RWPE2 (cell line): ENCODE measurements around the gene PLIN1.

Source experiments
- ATAC-seq: fragments of 200-7000 bp; cut with Tn5 transposase; 3 replicates; pipeline ENCODE4 v1.9.1; 2021; ENCODE audit warnings: low read depth
- DNase-seq: peaks from one replicate; pipeline ENCODE4 v3.0.0-alpha.2; 2020; ENCODE audit warnings: low spot score
- H3K27ac ChIP-seq: fragments of 450-650 bp; 2 replicates; pipeline ENCODE4 v1.5.1; 2017; ENCODE audit warnings: mild to moderate bottlenecking; ENCODE audit not compliant: poor library complexity, severe bottlenecking
- H3K27me3 ChIP-seq: fragments of 250-450 bp; sonication (Bioruptor Pico); 2 replicates; pipeline ENCODE4 v1.5.1; 2021; ENCODE audit warnings: mild to moderate bottlenecking, moderate library complexity; ENCODE audit not compliant: insufficient read depth, poor library complexity, severe bottlenecking
- H3K36me3 ChIP-seq: fragments of 250-450 bp; sonication (Bioruptor Pico); 2 replicates; pipeline ENCODE4 v1.5.1; 2020; ENCODE audit warnings: low read depth, mild to moderate bottlenecking, moderate library complexity
- H3K4me1 ChIP-seq: fragments of 250-450 bp; sonication (Bioruptor Pico); 2 replicates; pipeline ENCODE4 v1.5.1; 2021; ENCODE audit warnings: mild to moderate bottlenecking, moderate library complexity; ENCODE audit not compliant: insufficient read depth, poor library complexity, severe bottlenecking
- H3K4me3 ChIP-seq: fragments of 250-450 bp; sonication (Bioruptor Pico); 2 replicates; pipeline ENCODE4 v1.5.1; 2021; ENCODE audit warnings: mild to moderate bottlenecking, moderate library complexity; ENCODE audit not compliant: severe bottlenecking
- H3K9me3 ChIP-seq: fragments of 250-450 bp; sonication (Bioruptor Pico); 2 replicates; pipeline ENCODE4 v1.5.1; 2021; ENCODE audit warnings: mild to moderate bottlenecking, moderate library complexity; ENCODE audit not compliant: severe bottlenecking
- CTCF ChIP-seq: fragments of 450-650 bp; IDR thresholded peaks from one replicate; pipeline ENCODE4 v1.5.1; 2017; ENCODE audit warnings: mild to moderate bottlenecking, moderate library complexity; ENCODE audit not compliant: poor library complexity, severe bottlenecking

Gene PLIN1

GRCh38 chr15:89632563-89633430, 46.4 kb downstream of the PLIN1 start:
- no peak for TF ChIP-seq CTCF
- H3K4me1 ChIP-seq, result no peaks in the 10 kb centered on the region
- ATAC-seq (no peak), DNase-seq (no peak)
- peaks cover 2% of the 10 kb centered on the region for H3K9me3 ChIP-seq
- H3K4me3 ChIP-seq, result no peak overlapping the region
- H3K27me3 ChIP-seq, result no peaks in the 10 kb centered on the region
- no peak overlapping the region for H3K27ac ChIP-seq
- H3K36me3 ChIP-seq, result peaks cover 58% of the 10 kb centered on the region

- no peak for TF ChIP-seq CTCF
- Histone ChIP-seq H3K4me3 (no peak overlapping the region), H3K27me3 (no peaks in the 10 kb centered on the region), H3K27ac (no peak overlapping the region), H3K9me3 (no peaks in the 10 kb centered on the region), H3K4me1 (no peaks in the 10 kb centered on the region), H3K36me3 (peaks cover 67% of the 10 kb centered on the region)
- DNase-seq, result no peak
- peak; percentile 6; the same call in 2 of the 3 replicates for ATAC-seq
These were observed 47.3 kb downstream of the PLIN1 start for GRCh38 chr15:89631902-89632264.

GRCh38 chr15:89630974-89631901, 47.9 kb downstream of the PLIN1 start:
- Histone ChIP-seq H3K4me3 (no peak overlapping the region), H3K36me3 (peaks cover 73% of the 10 kb centered on the region), H3K4me1 (no peaks in the 10 kb centered on the region), H3K9me3 (no peaks in the 10 kb centered on the region), H3K27me3 (no peaks in the 10 kb centered on the region), H3K27ac (no peak overlapping the region)
- no peak for TF ChIP-seq CTCF
- no peak for DNase-seq
- peak; percentile 3; the same call in 2 of the 3 replicates for ATAC-seq

GRCh38 chr15:89630260-89630659, 48.9 kb downstream of the PLIN1 start:
- peaks cover 83% of the 10 kb centered on the region for H3K36me3 ChIP-seq
- no peak for DNase-seq

More at GRCh38 chr15:89630260-89630659, 48.9 kb downstream of the PLIN1 start:
- Histone ChIP-seq H3K9me3 (no peaks in the 10 kb centered on the region), H3K4me1 (no peaks in the 10 kb centered on the region), H3K4me3 (no peak overlapping the region), H3K27me3 (no peaks in the 10 kb centered on the region), H3K27ac (no peak overlapping the region)
- no peak for TF ChIP-seq CTCF
- no peak for ATAC-seq
